Bronchial epithelial cell (primary cell): ENCODE measurements around the gene GH1. TPM values are rescaled to one million over a fixed set of nuclear protein-coding genes. Genes with fewer than 3 reads are reported as not detected.
"Not testable (repeated sequence)": the region's sequence is repeated elsewhere in the genome, so short reads cannot be mapped to it uniquely, and the experiment has no call there.

ENCODE experiments used
- DNase-seq: peaks from one replicate; pipeline ENCODE4 v3.0.0-alpha.2; 2010; ENCODE audit warnings: low read depth
- FAIRE-seq: peaks from 2 replicates; lab custom pipeline; 2011; peaks lifted over from hg19 to GRCh38; lab: Jason Lieb, UNC
- H3K27me3 ChIP-seq: 2 replicates; pipeline ENCODE4 v1.5.1; 2011; ENCODE audit warnings: low read length; ENCODE audit not compliant: control insufficient read depth, insufficient read depth
- H3K36me3 ChIP-seq: 2 replicates; pipeline ENCODE4 v1.5.1; 2011; ENCODE audit warnings: low read length; ENCODE audit not compliant: control insufficient read depth, insufficient read depth
- H3K4me3 ChIP-seq: 2 replicates; pipeline ENCODE4 v1.5.1; 2011; ENCODE audit warnings: mild to moderate bottlenecking, low read depth, low read length, control low read depth
- total RNA-seq: library from RNA; depleted of rRNA; stranded (reverse); fragments of >200 nt; gene quantifications from 2 replicates; pipeline ENCODE4 v1.2.1, GENCODE V29; 2014

Gene GH1
- total RNA-seq, 1 donor from 2014 or later, result not detected

DNA sequence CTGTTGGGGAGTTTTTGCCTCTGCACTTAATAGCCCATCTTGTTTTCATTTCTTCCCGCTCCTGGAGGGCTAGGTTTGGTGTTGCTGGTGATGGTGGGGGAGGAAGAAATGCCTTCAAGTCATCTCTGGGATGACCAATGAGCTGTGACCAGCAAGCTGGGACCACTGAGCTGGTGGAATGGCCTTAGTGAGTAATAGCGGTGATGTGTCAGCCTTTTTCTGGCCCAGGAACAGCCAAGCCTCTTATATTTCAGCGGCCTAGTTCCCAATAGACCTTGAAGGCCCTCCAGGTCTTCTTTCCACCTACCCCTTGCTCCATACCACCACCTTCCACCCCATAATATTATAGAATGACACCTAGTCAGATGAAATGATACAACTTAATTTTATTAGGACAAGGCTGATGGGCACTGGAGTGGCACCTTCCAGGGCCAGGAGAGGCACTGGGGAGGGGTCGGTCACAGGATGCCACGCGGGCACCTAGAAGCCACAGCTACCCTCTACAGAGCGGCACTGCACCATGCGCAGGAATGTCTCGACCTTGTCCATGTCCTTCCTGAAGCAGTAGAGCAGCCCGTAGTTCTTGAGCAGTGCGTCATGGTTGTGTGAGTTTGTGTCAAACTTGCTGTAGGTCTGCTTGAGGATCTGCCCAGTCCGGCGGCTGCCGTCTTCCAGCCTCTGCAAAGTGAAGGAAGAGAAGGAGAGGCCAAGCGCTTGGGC lies 46.8 kb downstream of the GH1 start:
- H3K4me3 ChIP-seq, DNase-seq, H3K36me3 ChIP-seq, FAIRE-seq, H3K27me3 ChIP-seq: not testable (repeated sequence)

GRCh38 chr17:63870292-63870665 lies 48.4 kb downstream of the GH1 start:
- not testable (repeated sequence) for DNase-seq, H3K27me3 ChIP-seq, FAIRE-seq, H3K4me3 ChIP-seq, H3K36me3 ChIP-seq

GRCh38 chr17:63869491-63870291 lies 48.9 kb downstream of the GH1 start:
- DNase-seq, result peak; percentile 63
- H3K4me3 ChIP-seq, H3K27me3 ChIP-seq, H3K36me3 ChIP-seq, FAIRE-seq: not testable (repeated sequence)

Other genes starting within 250 kb of the GH1 start
- gene LIMD2, start 218.7 kb downstream of the GH1 start, total RNA-seq, result 0.53 and 0.90 TPM in 2 replicates
- gene STRADA, start 177.0 kb downstream of the GH1 start, total RNA-seq, result 10.5 and 14.1 TPM in 2 replicates
- gene CCDC47, start 145.2 kb downstream of the GH1 start, total RNA-seq, result 112 and 118 TPM in 2 replicates
- 65.0 and 70.5 TPM in 2 replicates for gene DDX42, start 144.7 kb downstream of the GH1 start, total RNA-seq
- gene PSMC5, start 91.4 kb downstream of the GH1 start, total RNA-seq, result 50.5 and 64.0 TPM in 2 replicates
- gene FTSJ3, start 91.2 kb downstream of the GH1 start, total RNA-seq, result 43.4 and 53.1 TPM in 2 replicates
- gene SMARCD2, start 76.2 kb downstream of the GH1 start, total RNA-seq, result 98.5 and 112 TPM in 2 replicates
- not detected in 2 replicates for gene CSH2, start 45.2 kb downstream of the GH1 start, total RNA-seq
- gene GH2, start 36.9 kb downstream of the GH1 start, total RNA-seq, result not detected in 2 replicates
- gene CSH1, start 22.3 kb downstream of the GH1 start, total RNA-seq, result not detected in 2 replicates
- not detected in 2 replicates for gene CSHL1, start 7.6 kb downstream of the GH1 start, total RNA-seq
- gene CD79B, start 13.5 kb upstream of the GH1 start, total RNA-seq, result not detected in 2 replicates
- gene SCN4A, start 54.1 kb upstream of the GH1 start, total RNA-seq, result under 0.01 and 0.90 TPM in 2 replicates
- not detected in 2 replicates for gene PRR29, start 79.5 kb upstream of the GH1 start, total RNA-seq
- 0.26 and 0.90 TPM in 2 replicates for gene ICAM2, start 101.8 kb upstream of the GH1 start, total RNA-seq
- gene ERN1, start 211.3 kb upstream of the GH1 start, total RNA-seq, result 22.1 and 35.2 TPM in 2 replicates